DOHH2 (cell line): Measurements from ENCODE around the gene RAD23B.

Source experiments
- H3F3A ChIP-seq: fragments of 200-600 bp; sonication (generic), shearing (Covaris generic); 2 replicates; pipeline ENCODE4 v1.6.0; 2016; ENCODE audit warnings: antibody characterized with exemption, mild to moderate bottlenecking; ENCODE audit not compliant: control insufficient read depth, insufficient read depth
- H3K27ac ChIP-seq: fragments of 200-600 bp; sonication (generic); 2 replicates; pipeline ENCODE4 v1.5.1; 2014; ENCODE audit warnings: low read depth, mild to moderate bottlenecking, low read length, moderate library complexity
- H3K27me3 ChIP-seq: fragments of 200-600 bp; sonication (generic); 2 replicates; pipeline ENCODE4 v1.6.1; 2014; ENCODE audit warnings: mild to moderate bottlenecking, low read length, mixed read lengths; ENCODE audit not compliant: control insufficient read depth
- H3K36me3 ChIP-seq: fragments of 200-600 bp; sonication (generic); 2 replicates; pipeline ENCODE4 v1.6.1; 2014; ENCODE audit warnings: mild to moderate bottlenecking, low read length, moderate library complexity, mixed read lengths; ENCODE audit not compliant: control insufficient read depth
- H3K4me1 ChIP-seq: fragments of 200-600 bp; sonication (generic); 2 replicates; pipeline ENCODE4 v1.6.1; 2014; ENCODE audit warnings: mild to moderate bottlenecking, low read length, mixed read lengths; ENCODE audit not compliant: control insufficient read depth
- H3K4me2 ChIP-seq: fragments of 200-600 bp; sonication (generic); 2 replicates; pipeline ENCODE4 v1.6.0; 2014; ENCODE audit warnings: mild to moderate bottlenecking, low read length, moderate library complexity
- H3K4me3 ChIP-seq: fragments of 200-600 bp; sonication (generic); 2 replicates; pipeline ENCODE4 v1.5.1; 2014; ENCODE audit warnings: mild to moderate bottlenecking, low read length, mixed read lengths
- H3K79me2 ChIP-seq: fragments of 200-600 bp; sonication (generic); 2 replicates; pipeline ENCODE4 v1.6.1; 2014; ENCODE audit warnings: mild to moderate bottlenecking, low read length, mixed read lengths; ENCODE audit not compliant: control insufficient read depth
- H3K9me2 ChIP-seq: fragments of 200-600 bp; sonication (generic); replicated peaks from 2 replicates; pipeline ENCODE4 v1.6.1; 2014; ENCODE audit warnings: mild to moderate bottlenecking, low read length, mixed read lengths; ENCODE audit not compliant: control insufficient read depth
- H3K9me3 ChIP-seq: fragments of 200-600 bp; sonication (generic); 2 replicates; pipeline ENCODE4 v1.6.1; 2014; ENCODE audit warnings: antibody characterized with exemption, low read length, mixed read lengths; ENCODE audit not compliant: control insufficient read depth, insufficient read depth
- H4K20me1 ChIP-seq: fragments of 200-600 bp; sonication (generic); 2 replicates; pipeline ENCODE4 v1.6.0; 2014; ENCODE audit warnings: low read depth, mild to moderate bottlenecking, antibody characterized with exemption, low read length, moderate library complexity; ENCODE audit not compliant: control insufficient read depth, insufficient read depth
- CTCF ChIP-seq: fragments of 200-600 bp; sonication (generic); IDR thresholded peaks from one replicate; pipeline ENCODE4 v1.5.1; 2014; ENCODE audit warnings: antibody characterized with exemption, mild to moderate bottlenecking, low read depth, low read length; ENCODE audit not compliant: poor library complexity, severe bottlenecking
- EZH2phosphoT487 ChIP-seq: fragments of 200-600 bp; sonication (generic); IDR thresholded peaks from 2 replicates; pipeline ENCODE4 v1.6.1; 2017; ENCODE audit warnings: borderline replicate concordance, mild to moderate bottlenecking, antibody characterized with exemption, low read length, moderate library complexity, mixed read lengths

RAD23B gene

DNA sequence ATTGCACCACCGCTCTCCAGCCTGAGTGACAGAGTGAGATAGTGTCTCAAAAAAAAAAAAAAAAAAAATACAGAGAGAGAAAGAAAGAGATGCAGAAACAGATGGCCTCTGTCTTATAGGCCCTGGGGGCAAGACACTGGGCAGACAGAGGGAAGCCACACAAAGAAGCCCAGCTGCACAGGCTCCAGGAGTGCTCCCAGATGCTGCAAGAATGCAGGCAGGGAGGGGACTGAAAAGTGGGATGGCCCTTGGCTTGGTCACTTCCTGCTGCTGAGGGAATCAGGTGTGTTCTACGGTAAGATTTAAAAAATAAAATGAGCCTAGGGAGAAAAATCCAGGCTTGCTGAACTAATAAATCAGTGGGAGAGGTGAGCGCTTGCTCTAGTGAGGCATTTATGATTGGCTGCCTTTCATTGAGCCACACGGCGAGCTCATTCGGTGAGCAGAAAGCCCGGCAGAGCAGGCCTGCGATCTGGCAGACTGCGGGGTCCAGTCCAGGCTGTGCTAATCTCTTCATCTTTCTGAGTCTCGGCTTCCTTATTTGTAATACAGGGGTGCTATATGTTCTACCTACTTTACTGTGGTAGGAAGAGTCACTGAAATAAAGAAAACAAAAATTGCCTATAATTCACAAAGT lies 80.6 kb downstream of the RAD23B start:
- H3K4me3 ChIP-seq: no peak overlapping the region
- no peaks in the 10 kb centered on the region for H3F3A ChIP-seq
- no peaks in the 10 kb centered on the region for H3K4me1 ChIP-seq
- H3K79me2 ChIP-seq: no peaks in the 10 kb centered on the region
- H3K36me3 ChIP-seq: no peaks in the 10 kb centered on the region
- no peak for TF ChIP-seq EZH2phosphoT487
- TF ChIP-seq CTCF: no peak
- no peaks in the 10 kb centered on the region for H4K20me1 ChIP-seq
- no peaks in the 10 kb centered on the region for H3K9me2 ChIP-seq
- no peak overlapping the region for H3K4me2 ChIP-seq
- H3K27me3 ChIP-seq: no peaks in the 10 kb centered on the region
- no peaks in the 10 kb centered on the region for H3K9me3 ChIP-seq
- H3K27ac ChIP-seq: no peak overlapping the region

DNA sequence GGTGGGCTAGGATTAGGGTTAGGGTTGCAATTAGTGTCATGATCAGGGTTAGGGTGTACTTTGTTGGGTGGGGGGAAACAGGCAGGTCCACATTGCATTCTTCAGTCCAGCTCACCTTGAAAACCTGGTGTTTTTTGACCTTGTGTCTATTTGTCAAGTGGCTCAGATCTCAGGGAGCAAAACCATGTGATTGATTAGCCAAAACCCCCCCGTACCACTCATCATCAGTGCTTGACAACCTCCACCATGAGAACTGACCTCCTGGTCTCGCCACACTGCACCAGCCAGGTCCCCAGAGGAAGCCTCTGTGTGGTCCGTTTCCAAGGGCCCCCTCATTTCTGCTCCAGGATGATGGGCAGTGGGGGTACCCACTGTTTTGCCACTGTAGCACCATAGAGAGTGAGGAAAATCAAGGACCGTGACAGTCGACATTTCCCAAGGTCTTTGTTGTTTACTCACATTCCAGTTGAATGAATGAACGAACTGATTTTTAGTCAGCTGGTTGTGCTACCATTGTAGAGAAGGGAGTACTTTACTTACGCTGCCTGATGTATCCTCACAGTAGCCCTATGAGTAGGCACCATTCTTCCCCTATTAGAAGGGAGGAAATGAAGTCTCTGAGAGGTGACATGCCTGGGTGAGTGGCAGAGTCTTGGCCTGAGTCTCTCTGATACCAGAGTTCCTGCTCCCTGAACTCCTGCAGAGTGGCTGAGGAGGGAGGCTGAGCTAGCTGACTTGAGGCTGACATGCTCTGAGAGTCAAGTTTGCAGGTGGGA lies 84.8 kb downstream of the RAD23B start:
- no peaks in the 10 kb centered on the region for H3K4me1 ChIP-seq
- H3F3A ChIP-seq: no peaks in the 10 kb centered on the region
- no peaks in the 10 kb centered on the region for H3K79me2 ChIP-seq
- no peaks in the 10 kb centered on the region for H3K36me3 ChIP-seq
- no peak overlapping the region for H3K27ac ChIP-seq
- H3K27me3 ChIP-seq: no peaks in the 10 kb centered on the region
- H4K20me1 ChIP-seq: no peaks in the 10 kb centered on the region
- H3K9me2 ChIP-seq: no peaks in the 10 kb centered on the region
- no peak overlapping the region for H3K4me3 ChIP-seq
- no peak overlapping the region for H3K4me2 ChIP-seq
- TF ChIP-seq CTCF (no peak), EZH2phosphoT487 (no peak)
- no peaks in the 10 kb centered on the region for H3K9me3 ChIP-seq

DNA sequence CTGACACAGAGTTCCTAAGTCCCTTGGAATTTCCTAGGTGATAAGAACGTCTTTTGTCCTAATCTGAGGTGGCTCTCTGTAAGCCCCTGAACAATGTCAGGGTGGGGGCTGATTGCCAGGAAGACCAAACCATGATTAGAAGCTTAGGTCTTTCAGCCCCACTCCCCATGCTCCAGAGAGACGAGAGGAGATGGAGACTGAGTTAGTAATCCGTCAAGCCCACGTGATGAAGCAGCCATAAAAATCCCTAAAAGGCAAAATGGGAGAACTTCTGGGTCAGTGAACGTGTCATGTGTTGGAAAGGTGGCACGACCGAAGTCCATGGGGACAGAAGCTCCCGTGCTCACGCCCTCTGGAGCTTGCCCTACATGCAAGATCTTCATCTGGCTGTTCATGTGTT lies 85.6 kb downstream of the RAD23B start:
- no peaks in the 10 kb centered on the region for H3K9me3 ChIP-seq
- no peak for TF ChIP-seq CTCF
- TF ChIP-seq EZH2phosphoT487: no peak
- no peaks in the 10 kb centered on the region for H3K79me2 ChIP-seq
- H3K9me2 ChIP-seq: no peaks in the 10 kb centered on the region
- H3F3A ChIP-seq: no peaks in the 10 kb centered on the region
- H3K4me3 ChIP-seq: no peak overlapping the region
- H3K4me2 ChIP-seq: no peak overlapping the region
- H3K4me1 ChIP-seq: no peaks in the 10 kb centered on the region
- no peaks in the 10 kb centered on the region for H4K20me1 ChIP-seq
- no peak overlapping the region for H3K27ac ChIP-seq
- no peaks in the 10 kb centered on the region for H3K36me3 ChIP-seq
- H3K27me3 ChIP-seq: no peaks in the 10 kb centered on the region
